Ovary (tissue), 10 donors: ENCODE data around the gene TLE2. TPM values are rescaled to one million over a fixed set of nuclear protein-coding genes. Genes with fewer than 3 reads are reported as not detected.

Experiments
- DNase-seq, 5 donors: peaks; one replicate each; pipeline ENCODE4 v3.0.0-alpha.2; 2019 to 2020
- H3K27ac ChIP-seq, 2 donors: fragments of 200-600 bp; one replicate each; pipeline versions ENCODE4 v1.5.1 to v1.8.0; 2019 to 2022
- H3K27me3 ChIP-seq: fragments of 200-600 bp; one replicate; pipeline ENCODE4 v1.8.0; 2022
- H3K36me3 ChIP-seq: fragments of 200-600 bp; sonication (generic); one replicate; pipeline ENCODE4 v1.5.1; 2019
- H3K4me1 ChIP-seq: one replicate; pipeline ENCODE4 v1.8.1; 2013; ENCODE audit warnings: mild to moderate bottlenecking, moderate library complexity; ENCODE audit not compliant: insufficient read depth
- H3K4me3 ChIP-seq: fragments of 200-600 bp; sonication (generic); one replicate; pipeline ENCODE4 v1.5.1; 2017
- H3K9me3 ChIP-seq, 2 donors: fragments of 200-600 bp in 1 of 2; sonication (generic) in 1 of 2; one replicate each; pipeline versions ENCODE4 v1.5.1 to v1.8.1; 2013 to 2019; ENCODE audit warnings: mild to moderate bottlenecking in 1 of 2, moderate library complexity in 1 of 2
- CTCF ChIP-seq, 3 donors: fragments of 450-650 bp in 2 of 3; fragments of 200-600 bp in 1 of 3; IDR thresholded peaks; one replicate each; pipeline versions ENCODE4 v1.5.1 to v1.8.0; 2016 to 2022; ENCODE audit warnings: antibody characterized with exemption in 3 of 3, mild to moderate bottlenecking in 1 of 3
- EP300 ChIP-seq: sonication (generic); formaldehyde crosslinking; IDR thresholded peaks from one replicate; pipeline ENCODE4 v1.6.1; 2017; ENCODE audit warnings: antibody characterized with exemption
- POLR2A ChIP-seq: fragments of 450-650 bp; IDR thresholded peaks from one replicate; pipeline ENCODE4 v1.6.1; 2017; ENCODE audit warnings: antibody characterized with exemption, mild to moderate bottlenecking, moderate library complexity
- WGBS, 3 donors: extraction: QIAGEN DNeasy Blood & Tissue Kit in 1 of 3; methylation state at CpG; one replicate each; pipeline versions ENCODE4 v1.1.5 to v1.1.7; 2013 to 2017; 5-methylcytosine and 5-hydroxymethylcytosine counted together
- intact Hi-C, 4 donors: fragments of 100-400 bp; cut with DNase I; formaldehyde crosslinking; loops; one replicate each; pipeline versions ENCODE4 v1.11.0 to v1.15.1; 2022 to 2023
- long read RNA-seq, 3 donors: library from polyadenylated mRNA in 2 of 3; unstranded in 2 of 3; transcript quantifications; one replicate each; pipeline ENCODE4 v2.0.0 and lab custom pipeline, GENCODE V29; 2021 to 2026
- polyA plus RNA-seq, 2 donors: library from polyadenylated mRNA; stranded (reverse); fragments of 200-250 nt in 1 of 2; fragments of 350-450 nt in 1 of 2; fragmentation: Illumina TruSeq in 1 of 2; extraction: RNeasy Lipid Tissue Mini Kit (QIAGEN cat#74804) in 1 of 2; gene quantifications; one replicate each; pipeline ENCODE4 v1.2.3, GENCODE V29; 2013 to 2014
- total RNA-seq, 7 donors: library from RNA; depleted of rRNA in 2 of 7; stranded (reverse); fragments of >200 nt in 2 of 7; fragmentation: NEBNext Ultra II Directional in 3 of 7; extraction: Animal tissue kit (Norgen Biotek cat#: 25700) in 3 of 7; gene quantifications; one replicate each; pipeline versions ENCODE4 v1.1.0 to v1.2.4, GENCODE V29; 2016 to 2023
- donor health status: DM: no; HTN: no; CAD: no; lungs with moderate emphysema.
- donor health status: DM: no; HTN: no; CAD: no.
- donor health status: Bipolar disorder and iron deficiency.
- donor health status: DM: yes; HTN: yes; CAD: no.
- donor health status: DM: no; HTN: no; CAD: no.
- donor health status: DM: yes; HTN: yes; CAD: no.

Gene TLE2
- 10 to 100 TPM; 31.1 to 43.9 (median 36.4) TPM for total RNA-seq
- 10 to 100 TPM; 15.1 to 21.4 TPM for polyA plus RNA-seq
- long read RNA-seq, donor 1, partial matches to known transcripts, result 16 of 49 reads
- long read RNA-seq, donor 1, other reads (novel, unspliced or antisense), result 30 of 49 reads
- long read RNA-seq, donor 2, partial matches to known transcripts, result 5 of 5 reads
- long read RNA-seq, donor 2, other reads (novel, unspliced or antisense), result 0 of 5 reads
- long read RNA-seq, donor 3, partial matches to known transcripts, result 48 of 180 reads
- long read RNA-seq, donor 3, other reads (novel, unspliced or antisense), result 132 of 180 reads

GRCh38 chr19:3029065-3029923, at the start of gene TLE2:
Gene TLE2 (minus strand): TSS chr19:3029280. CDS start chr19:3028904, 376 bp downstream.
- Histone ChIP-seq H3K27ac (peak within 1 kb of the TSS; percentile 51 to 53), H3K27me3 (no peaks in the 10 kb centered on the region), H3K9me3 (no peaks in the 10 kb centered on the region), H3K36me3 (no peaks in the 10 kb centered on the region), H3K4me3 (peak within 1 kb of the TSS; percentile 76), H3K4me1 (no peaks in the 10 kb centered on the region)
- DNase-seq, result peak in 1 of 5 donors; percentile 52
- TF ChIP-seq POLR2A, result no peak
- no peak for TF ChIP-seq CTCF (IDR thresholded peaks at IDR 0.05)
- TF ChIP-seq EP300, result no peak
- intact Hi-C loops, result loop anchor here in 1 of 4 donors (5.0 kb wide), 1 partner anchor 47 kb away; no protein-coding TSS in a partner anchor
- WGBS, 3 donors, result 3 to 7% (median 3%) methylated on average over 30 to 84 of the region's 85 CpGs

- Histone ChIP-seq H3K4me3 (no peak overlapping the region), H3K9me3 (no peaks in the 10 kb centered on the region), H3K4me1 (no peaks in the 10 kb centered on the region), H3K36me3 (no peaks in the 10 kb centered on the region), H3K27me3 (no peaks in the 10 kb centered on the region), H3K27ac (no peak overlapping the region)
- no peak for TF ChIP-seq POLR2A
- TF ChIP-seq CTCF (IDR thresholded peaks at IDR 0.05), result peak; percentile 82 to 92 (median 86)
- no peak for TF ChIP-seq EP300
- intact Hi-C loops, result loop anchor here in 3 of 4 donors (1.0 to 10.0 kb wide), 3 partner anchors 86 to 121 kb away; no protein-coding TSS in a partner anchor
- WGBS, 3 donors, result 6 to 9% (median 7%) methylated on average over 40 to 41 of the region's 41 CpGs
- peak in 4 of 5 donors; percentile 68 to 80 (median 74) for DNase-seq
These were observed 46.7 kb upstream of the TLE2 start for GRCh38 chr19:3075605-3076431.

- H3K36me3 ChIP-seq, result no peaks in the 10 kb centered on the region
- intact Hi-C loops, result loop anchor here in 2 of 4 donors (10.0 kb wide), 1 partner anchor 119 kb away; no protein-coding TSS in a partner anchor
- peak in 3 of 5 donors; percentile 52 to 72 (median 71) for DNase-seq
- no peaks in the 10 kb centered on the region for H3K9me3 ChIP-seq
- no peak overlapping the region for H3K27ac ChIP-seq
- H3K4me1 ChIP-seq, result no peaks in the 10 kb centered on the region
- no peaks in the 10 kb centered on the region for H3K27me3 ChIP-seq
- H3K4me3 ChIP-seq, result no peak overlapping the region
- WGBS, 3 donors, result 40 to 51% (median 41%) methylated on average over 8 of the region's 8 CpGs
- TF ChIP-seq POLR2A, result no peak
- TF ChIP-seq CTCF (IDR thresholded peaks at IDR 0.05), result peak in 2 of 3 donors; percentile 32 to 37
These were observed 45.0 kb upstream of the TLE2 start for GRCh38 chr19:3073931-3074595.
